ENCODE data around the gene MARCHF2.

The MARCHF2 gene

GRCh38 chr19:8482696-8483095 lies 69.6 kb downstream of the MARCHF2 start (continued):
- TF ChIP-seq PATZ1 (tag by site-specific recombination; IDR thresholded peaks at IDR 0.05) = no peak
- no peak for TF ChIP-seq ZNF560 (tag by site-specific recombination; IDR thresholded peaks at IDR 0.05; ENCODE audit: borderline replicate concordance)
- TF ChIP-seq ZNF324 (tag by site-specific recombination; IDR thresholded peaks at IDR 0.05) = no peak
- no peak for TF ChIP-seq ZBTB11 (tag by site-specific recombination; conservative IDR thresholded peaks at IDR 0.05; ENCODE audit: low read depth)
- no peak for TF ChIP-seq ZNF664 (tag by site-specific recombination; IDR thresholded peaks at IDR 0.05)

- H3K36me3 ChIP-seq (ENCODE audit: control insufficient read depth in 2 of 2, insufficient read depth in 1 of 2, low read length in 2 of 2) = peaks cover 30 to 90% of the 10 kb centered on the region in 2 experiments
- ChIA-PET POLR2A (interaction anchor here (1.7 to 2.4 kb wide), 2 partner anchors 31 to 38 kb away, joined by 4 to 8 read pairs; partner anchors contain the start of genes HNRNPM and ZNF414), CTCF (no interaction called here)
- no peaks in the 10 kb centered on the region for H3K9me3 ChIP-seq (ENCODE audit: control insufficient read depth, insufficient read depth, low read depth, low read length)
- TF ChIP-seq ZNF600 (tag by site-specific recombination; IDR thresholded peaks at IDR 0.05) (no peak), ZNF768 (tag by site-specific recombination; IDR thresholded peaks at IDR 0.05) (peak; percentile 79; the same call in 1 of the 2 replicates)
- H3K4me3 ChIP-seq (ENCODE audit: low read depth, low read length) = no peak overlapping the region
- H3K27ac ChIP-seq (ENCODE audit: extremely low read depth, low read depth, low read length) = peak overlapping the region; percentile 36; the same call in 1 of the 2 replicates
- no peaks in the 10 kb centered on the region for H3K4me1 ChIP-seq (ENCODE audit: control insufficient read depth, insufficient read depth, low read length)
Observed at GRCh38 chr19:8483165-8483564, 70.1 kb downstream of the MARCHF2 start.

- no peaks in the 10 kb centered on the region for H3K4me1 ChIP-seq (ENCODE audit: control insufficient read depth, insufficient read depth, low read length)
- no peak overlapping the region for H3K4me3 ChIP-seq (ENCODE audit: low read depth, low read length)
- ChIA-PET CTCF (interaction anchor here (0.6 kb wide), 1 partner anchor 66 kb away, joined by 3 read pairs; no protein-coding TSS in a partner anchor), POLR2A (interaction anchor here (0.7 to 2.4 kb wide), 2 partner anchors 29 kb away, joined by 3 to 8 read pairs; partner anchors contain the start of gene ZNF414)
- TF ChIP-seq KLF1 (tag by site-specific recombination; IDR thresholded peaks at IDR 0.05) = peak; percentile 95
- TF ChIP-seq ZNF548 (tag by site-specific recombination; IDR thresholded peaks at IDR 0.05) = no peak
- no peak overlapping the region for H3K27ac ChIP-seq (ENCODE audit: extremely low read depth, low read depth, low read length)
- no peaks in the 10 kb centered on the region for H3K9me3 ChIP-seq (ENCODE audit: control insufficient read depth, insufficient read depth, low read depth, low read length)
- peaks cover 19 to 91% of the 10 kb centered on the region in 2 experiments for H3K36me3 ChIP-seq (ENCODE audit: control insufficient read depth in 2 of 2, insufficient read depth in 1 of 2, low read length in 2 of 2)
Observed at GRCh38 chr19:8484331-8484894, 71.3 kb downstream of the MARCHF2 start.

- Histone ChIP-seq H3K9me3 (ENCODE audit: control insufficient read depth, insufficient read depth, low read depth, low read length) (no peaks in the 10 kb centered on the region), H3K36me3 (ENCODE audit: control insufficient read depth in 2 of 2, insufficient read depth in 1 of 2, low read length in 2 of 2) (peaks cover 12 to 90% of the 10 kb centered on the region in 2 experiments), H3K4me3 (ENCODE audit: low read depth, low read length) (no peak overlapping the region), H3K4me1 (ENCODE audit: control insufficient read depth, insufficient read depth, low read length) (no peaks in the 10 kb centered on the region), H3K27ac (ENCODE audit: extremely low read depth, low read depth, low read length) (no peak overlapping the region)
- POLR2A ChIA-PET = no interaction called here
- CTCF ChIA-PET = no interaction called here
- TF ChIP-seq ZBTB6 (tag by site-specific recombination; IDR thresholded peaks at IDR 0.05) = peak; percentile 67; the same call in 1 of the 2 replicates
- TF ChIP-seq ZNF175 (tag by site-specific recombination; IDR thresholded peaks at IDR 0.05) = no peak
- TF ChIP-seq KLF8 (tag by site-specific recombination; IDR thresholded peaks at IDR 0.05) = no peak
- TF ChIP-seq ZNF19 (tag by site-specific recombination; IDR thresholded peaks at IDR 0.05; ENCODE audit: low read depth) = no peak
- TF ChIP-seq ZNF280C (tag by site-specific recombination; IDR thresholded peaks at IDR 0.05) = no peak
- peak; percentile 48; the same call in 1 of the 2 replicates for TF ChIP-seq HIC1 (tag by site-specific recombination; IDR thresholded peaks at IDR 0.05)
Observed at GRCh38 chr19:8485561-8486371, 72.7 kb downstream of the MARCHF2 start.
